NCI-H187 treated with DMSO at 0.1 percent for 48 hours (cell line): Measurements from ENCODE around the gene UBALD1.
A peak's percentile ranks its signal among the peaks of the same experiment; 100 is the strongest.

Source experiments
- DNase-seq: peaks from one replicate; lab custom pipeline; 2025; lab: John Stamatoyannopoulos, UW

The UBALD1 gene

DNA sequence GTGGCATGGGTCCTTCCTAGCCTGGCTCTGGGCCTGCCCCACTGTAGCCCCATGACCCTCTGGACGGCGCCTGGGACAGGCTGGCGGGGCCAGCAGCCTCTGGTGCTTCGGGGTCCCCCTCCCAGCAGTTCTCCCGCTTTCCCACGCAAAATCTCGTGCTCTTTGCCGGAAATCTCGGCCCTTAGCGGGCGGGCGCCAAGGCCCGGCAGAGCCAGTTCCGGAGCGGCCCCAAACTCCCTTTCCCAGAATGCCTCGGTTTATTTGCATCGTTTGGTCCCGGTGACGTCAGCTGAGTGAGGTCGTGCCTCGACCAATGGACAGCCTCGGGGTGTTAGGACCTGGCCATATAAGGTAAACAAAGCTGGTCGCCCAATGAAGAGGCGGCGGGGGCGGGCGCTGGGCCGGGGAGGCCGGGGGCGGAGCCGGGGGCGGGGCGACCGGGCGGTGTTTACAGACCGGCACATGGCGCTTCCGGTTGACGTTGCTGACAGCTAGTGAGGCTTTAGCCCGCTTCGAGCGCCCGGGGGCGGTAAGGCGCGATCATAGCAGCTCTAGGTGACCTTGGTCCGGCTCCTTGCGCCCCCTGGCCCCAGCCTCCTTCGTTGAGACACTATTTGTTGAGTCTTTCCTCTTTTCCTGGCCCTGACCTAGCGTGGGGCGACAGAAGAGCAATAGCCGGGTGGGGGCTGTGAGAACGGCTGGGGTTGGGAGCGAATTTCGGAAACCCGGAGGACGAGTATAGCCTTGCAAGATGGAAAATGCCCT, 1.5 kb upstream of the UBALD1 start:
- peak; percentile 73 for DNase-seq

DNA sequence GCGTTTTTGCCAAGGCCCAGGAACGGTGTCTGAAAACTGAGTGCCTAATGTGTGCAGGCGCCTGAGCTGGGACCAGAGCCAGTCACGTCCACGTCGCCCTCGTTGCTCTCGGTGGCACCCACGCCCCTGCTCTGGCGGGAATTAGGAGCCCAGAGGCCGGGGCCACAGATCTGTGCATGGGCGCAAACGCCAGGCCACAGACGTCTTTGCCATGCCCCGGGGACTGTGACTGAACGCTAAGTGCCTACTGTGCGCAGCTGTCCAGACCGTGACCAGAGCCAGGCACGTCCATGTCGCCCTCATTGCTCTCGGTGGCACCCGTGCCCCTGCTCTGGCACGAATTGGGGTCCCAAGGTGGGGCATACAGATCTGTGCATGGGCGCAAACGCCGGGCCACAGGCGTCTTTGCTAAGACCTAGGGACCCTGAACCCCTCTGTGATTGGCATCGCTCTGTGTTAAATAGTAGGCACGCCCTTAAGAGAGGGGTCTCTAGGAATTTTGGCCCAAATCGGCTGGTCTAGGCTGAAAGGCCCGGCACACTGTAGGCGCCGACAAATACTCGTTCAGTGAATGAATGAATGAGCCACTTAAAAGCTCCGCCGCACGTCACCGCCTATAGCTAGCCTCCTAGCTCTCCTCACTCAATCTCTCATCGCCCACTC, 827 bp upstream of the UBALD1 start:
- DNase-seq, result no peak

DNA sequence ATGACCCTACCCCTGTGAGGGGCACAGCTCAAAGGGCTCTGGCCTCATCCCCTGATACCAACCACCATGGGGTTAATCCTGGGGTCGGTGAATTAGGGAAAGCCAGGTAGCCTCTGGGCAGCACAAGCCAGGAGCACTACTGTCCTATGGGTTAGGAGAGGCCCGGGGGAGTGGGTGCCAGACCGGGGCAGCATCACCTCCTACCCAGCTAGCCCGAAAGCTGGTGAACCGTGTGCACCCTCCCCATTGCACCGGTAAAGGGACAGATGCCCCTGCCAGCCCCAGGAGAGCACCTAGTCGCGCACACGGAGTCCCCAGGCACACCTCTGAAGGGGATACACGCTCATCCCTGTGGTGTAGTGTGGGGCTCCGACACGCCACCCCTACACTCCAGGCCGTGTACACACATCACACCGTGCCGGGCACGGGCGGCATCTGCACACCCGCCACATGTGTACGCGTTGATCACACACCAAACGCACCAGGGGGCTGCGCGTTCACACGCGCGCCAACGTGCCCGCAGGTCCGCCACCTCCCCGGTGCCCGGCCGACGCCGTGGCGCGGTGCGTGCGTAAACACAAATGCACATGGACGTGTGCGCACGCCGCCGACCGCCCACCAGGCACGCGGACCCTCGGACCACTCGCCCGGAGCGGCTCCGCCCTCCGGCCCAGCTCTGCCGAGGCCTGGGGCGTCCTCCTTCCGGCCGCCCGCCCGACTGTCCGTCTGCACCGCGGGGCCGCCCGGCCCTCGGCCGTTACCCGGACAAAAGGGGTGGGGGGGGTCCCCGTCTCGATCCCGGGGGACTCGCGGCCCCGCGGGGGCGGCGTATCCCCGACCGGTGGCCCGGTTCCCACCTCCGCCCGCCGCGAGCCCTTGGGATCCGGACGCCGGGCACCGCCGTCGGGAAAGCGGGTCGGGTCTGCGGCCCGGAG, 785 bp downstream of the UBALD1 start:
- no peak for DNase-seq

- DNase-seq, result no peak
These were observed 1.6 kb downstream of the UBALD1 start for GRCh38 chr16:4612977-4613635.

- DNase-seq, result no peak
These were observed 2.2 kb downstream of the UBALD1 start for GRCh38 chr16:4612474-4612931.

DNA sequence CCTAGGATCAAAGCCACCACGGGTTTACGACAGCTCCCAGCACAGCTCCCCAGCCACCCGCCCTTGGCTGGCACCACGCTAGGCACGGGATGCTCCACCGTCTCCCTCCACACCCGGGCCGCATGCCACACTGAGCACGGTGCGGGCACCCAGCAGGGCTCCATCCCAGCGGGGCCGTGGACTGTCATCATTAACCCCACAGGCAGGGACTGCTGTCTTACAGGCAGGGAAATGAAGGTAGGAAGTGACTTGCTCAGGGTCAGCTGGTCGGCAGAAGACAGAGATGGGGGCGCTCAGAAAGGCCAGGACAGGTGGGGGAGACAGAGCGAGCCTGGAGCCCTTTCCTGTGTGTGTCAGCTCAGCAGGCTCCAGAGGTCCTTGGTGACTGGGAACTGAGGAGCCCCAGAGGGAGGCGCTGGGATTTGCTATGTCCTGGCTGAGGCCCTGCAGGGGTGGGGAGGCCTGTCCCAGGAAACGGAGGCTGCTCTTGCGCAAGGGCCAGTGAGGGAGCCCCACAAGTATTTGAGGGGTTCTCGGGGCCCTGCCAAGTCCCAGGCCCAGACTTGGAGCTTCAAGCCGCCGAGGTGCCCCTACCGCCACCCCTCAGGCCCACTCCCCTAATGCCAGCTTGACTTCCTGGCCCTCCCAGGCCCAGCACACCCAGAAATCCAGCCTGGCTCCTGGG, 3.2 kb downstream of the UBALD1 start:
- no peak for DNase-seq

DNA sequence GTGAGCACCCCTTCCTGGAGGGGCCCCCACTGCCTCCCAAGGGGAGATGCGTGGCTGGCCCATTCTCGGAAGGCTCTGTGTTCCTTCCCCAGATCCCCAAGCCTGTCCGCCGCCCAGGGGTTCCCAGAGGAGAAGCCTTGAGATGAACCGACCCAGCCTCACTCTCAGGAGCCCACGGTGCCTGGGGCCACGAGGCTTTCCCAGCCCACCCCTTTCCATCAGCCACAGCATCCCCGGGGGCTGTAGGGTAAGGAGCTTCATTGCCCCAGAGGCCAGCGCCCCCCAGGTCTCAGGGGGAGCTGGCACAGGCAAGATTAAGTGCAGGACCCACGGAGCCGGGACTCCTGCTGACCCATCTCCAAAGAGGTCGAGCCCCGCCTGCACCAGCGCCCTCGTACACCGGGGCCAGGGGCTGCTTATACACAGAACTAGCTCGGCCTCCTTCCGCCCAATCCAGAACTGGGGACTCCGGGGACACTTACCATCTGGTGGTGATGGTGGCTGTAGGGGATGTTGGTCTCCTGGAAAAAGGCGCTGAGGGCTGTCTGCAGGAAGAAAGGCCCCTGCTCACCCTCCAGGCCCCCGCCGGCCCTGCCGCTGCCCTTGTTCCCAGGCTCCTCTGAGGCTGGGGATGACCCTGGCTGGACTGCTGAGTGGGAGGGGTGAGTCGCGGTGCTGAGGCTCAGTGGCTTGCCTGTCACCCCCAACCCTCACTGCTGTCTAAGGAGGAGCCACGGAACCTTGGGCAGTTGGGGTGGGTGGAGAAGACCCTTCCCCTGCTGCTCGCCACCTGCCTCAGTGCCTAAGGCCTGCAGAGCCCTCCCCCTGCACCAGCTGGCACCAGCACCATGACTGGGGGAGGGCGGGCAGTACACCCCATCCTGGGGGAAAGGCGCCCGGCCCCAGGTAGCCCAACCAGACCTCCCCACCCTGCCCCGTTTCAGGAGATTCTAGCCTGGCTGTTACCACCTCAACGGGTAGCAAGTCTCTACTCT, 4.4 kb downstream of the UBALD1 start:
- no peak for DNase-seq

DNA sequence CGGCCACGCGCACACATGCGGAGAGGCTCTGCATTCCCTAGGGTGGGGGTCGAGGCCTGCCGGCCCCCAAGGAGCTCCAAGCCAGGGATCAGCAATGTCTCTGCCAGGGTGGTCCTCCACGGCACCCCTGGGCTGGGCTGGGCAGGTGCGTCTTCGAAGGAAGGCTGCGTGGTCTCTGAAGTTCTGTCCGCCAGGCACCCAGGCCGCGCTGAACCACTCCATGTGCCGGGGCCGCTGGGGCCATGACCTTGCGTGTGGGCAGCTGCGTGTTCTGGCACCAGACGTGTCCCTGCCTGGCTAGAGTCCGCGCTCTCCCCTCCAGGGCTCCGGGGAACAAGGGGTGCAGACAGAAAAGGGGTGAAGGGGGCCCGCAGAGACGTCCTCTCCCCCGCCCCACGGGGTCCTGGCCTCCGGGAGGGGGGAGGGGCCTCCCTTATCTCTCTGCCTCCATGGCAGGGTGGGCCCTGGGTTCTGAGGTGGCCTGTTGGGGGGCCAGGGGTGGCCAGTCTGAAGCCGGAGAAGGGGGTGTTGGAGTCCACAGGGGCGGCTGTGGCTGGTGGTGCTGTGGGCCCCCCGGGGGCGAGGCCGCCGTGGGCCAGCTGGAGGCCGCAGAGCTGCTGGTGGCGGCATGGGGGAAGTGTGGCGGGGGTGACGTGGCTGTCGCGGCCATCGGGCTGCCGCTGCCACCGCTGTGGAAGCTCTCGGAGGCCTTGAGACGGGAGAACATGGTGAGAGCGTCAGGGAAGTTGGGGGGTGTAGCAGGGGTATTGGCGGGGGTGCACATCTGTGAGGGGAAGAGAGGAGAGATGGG, 5.3 kb downstream of the UBALD1 start:
- no peak for DNase-seq

- no peak for DNase-seq
These were observed 6.0 kb downstream of the UBALD1 start for GRCh38 chr16:4608704-4608980.

DNA sequence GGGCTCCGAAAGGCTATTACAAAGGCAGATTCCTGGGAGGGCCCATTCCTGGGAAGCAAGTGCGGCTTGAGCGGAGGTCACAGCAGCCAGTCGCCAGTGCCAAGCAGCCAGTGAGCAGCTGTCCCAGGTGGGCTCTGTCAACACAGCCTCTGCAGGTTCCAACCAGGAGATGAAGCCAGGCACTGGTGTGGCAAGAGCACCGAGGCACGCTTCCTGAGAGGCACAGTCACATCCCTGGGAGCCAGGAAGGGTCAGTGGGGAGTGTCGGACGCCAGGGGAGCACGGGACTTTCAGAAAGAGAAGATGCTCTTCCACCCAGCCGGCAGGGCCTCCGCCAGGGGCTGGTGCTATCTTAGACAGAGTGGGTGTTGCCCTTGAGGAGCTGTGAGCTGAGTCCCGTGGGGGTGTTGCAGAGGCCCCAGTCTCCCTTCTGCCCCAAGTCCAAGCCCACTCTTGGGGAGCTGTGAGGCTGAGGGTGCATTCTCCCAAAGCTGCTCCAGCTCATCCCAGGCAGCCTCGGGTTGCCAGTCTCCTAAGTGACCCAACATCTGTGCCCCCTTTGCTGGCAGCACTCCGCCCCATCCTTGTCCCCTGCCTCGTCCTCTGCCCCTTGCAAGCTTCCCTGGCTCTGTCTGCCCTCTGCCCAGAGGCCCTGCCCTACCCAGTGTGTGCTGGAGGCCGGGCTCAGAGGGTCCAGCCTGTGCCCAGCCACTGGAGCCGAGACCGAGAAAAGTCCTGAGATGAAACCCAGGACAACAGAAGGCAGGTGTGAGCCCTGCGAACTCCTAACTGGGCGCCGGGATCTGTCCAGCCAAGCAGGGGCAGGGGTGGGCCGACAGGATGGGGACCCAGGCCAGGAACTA, 6.6 kb downstream of the UBALD1 start:
- no peak for DNase-seq

- DNase-seq, result no peak
These were observed 8.3 kb downstream of the UBALD1 start for GRCh38 chr16:4606354-4606753.

DNA sequence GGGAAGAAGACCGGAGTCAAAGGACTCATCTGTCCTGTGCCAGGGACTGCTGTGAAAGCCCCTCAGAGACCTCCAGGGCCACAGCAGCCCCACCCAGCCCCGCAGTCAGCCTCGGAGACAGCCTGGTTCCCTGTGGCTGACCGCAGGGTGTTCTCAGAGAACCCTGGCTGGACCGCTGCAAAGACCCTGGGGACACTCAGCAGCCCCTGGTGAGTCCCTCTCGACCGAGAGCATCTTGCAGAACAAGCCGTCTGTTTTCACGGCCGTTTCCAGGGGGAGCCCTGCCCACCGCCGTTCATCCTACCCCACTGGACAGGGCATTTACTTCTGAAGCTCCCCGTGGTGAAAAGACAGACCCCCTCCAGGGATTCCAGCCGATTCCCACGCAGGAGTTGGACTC, 10.3 kb downstream of the UBALD1 start:
- DNase-seq, result no peak

DNA sequence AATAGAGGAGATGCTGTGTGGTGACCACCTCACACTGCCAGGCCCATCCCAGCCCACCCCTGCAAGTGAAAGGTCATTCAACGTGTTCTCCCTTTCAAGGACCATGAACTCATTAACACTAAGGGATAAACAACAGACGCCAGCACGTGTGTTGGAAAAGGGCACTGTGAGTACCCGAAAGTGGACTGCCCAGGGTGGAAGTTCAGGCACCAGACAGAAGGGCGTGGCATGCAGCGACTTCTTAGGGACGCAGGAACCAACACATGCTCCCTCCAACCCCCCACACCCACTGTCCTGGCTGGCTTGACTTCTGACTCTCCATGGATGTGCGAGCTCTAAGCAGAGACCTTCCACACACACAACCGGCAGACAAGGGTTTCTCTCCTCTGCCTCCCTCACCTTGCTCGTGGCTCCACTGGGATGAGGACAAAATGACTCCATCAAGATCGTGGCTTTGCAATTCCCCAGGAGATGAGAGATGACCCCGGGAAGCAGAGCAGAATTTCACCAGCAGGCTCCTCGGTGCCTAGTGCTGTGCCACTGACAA, 11.0 kb downstream of the UBALD1 start:
- no peak for DNase-seq

GRCh38 chr16:4602331-4602730, 12.4 kb downstream of the UBALD1 start:
- no peak for DNase-seq

DNA sequence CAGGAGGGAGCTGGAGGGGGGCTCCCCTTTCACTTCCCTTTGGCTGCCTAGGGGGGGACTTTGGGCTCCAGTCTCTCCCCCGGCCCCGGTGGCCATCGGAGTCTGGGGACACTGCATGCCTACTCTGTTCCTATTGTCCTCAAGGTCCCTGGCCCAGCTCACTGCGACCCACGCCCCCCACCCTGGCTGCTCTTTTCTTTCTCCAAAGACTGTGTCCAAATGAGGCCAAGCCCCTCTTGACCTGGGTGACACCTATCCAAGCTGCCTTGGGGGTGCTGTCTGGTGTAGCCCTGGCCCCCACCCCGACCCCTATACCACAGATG, 12.9 kb downstream of the UBALD1 start:
- DNase-seq, result no peak

DNA sequence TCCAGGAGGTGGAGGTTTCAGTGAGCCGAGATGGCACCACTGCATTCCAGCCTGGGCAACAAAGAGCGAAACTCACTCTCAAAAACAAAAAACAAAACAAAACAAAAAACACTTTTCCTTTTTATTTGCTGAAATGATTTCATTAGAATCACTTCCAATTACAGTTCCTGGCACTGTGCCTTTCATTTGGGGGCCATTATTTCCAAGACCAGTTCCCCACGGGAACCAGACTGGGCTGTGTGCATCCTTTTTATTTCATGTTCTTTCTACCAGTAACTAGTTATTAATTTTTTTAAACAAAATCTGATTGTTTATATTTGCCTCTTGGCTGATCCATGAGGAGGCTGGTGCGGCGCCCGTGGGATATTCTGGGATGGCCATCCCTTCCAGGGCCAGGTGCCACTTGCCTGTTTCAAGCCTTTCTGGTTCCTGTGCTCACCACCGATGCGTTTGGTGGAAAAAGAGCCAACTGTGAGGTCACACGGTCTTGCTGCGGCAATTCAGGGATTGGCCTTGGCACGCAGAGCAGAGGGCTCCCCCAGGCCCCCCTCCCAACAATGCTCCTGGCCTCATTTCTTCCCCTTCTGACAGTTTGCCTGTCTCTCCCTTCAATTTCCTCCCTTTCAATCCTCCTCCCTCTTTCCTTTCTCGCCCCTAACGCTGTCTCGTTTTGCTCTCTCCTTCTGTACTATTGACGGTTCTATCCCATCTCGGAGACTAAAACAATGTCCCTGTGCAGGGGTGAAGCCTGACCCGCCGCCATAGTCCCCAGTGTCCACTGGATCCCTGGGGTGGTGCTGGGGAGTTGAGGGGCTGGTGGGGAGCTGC, 13.4 kb downstream of the UBALD1 start:
- DNase-seq, result no peak

- DNase-seq, result no peak
These were observed 15.1 kb downstream of the UBALD1 start for GRCh38 chr16:4599545-4599944.

DNA sequence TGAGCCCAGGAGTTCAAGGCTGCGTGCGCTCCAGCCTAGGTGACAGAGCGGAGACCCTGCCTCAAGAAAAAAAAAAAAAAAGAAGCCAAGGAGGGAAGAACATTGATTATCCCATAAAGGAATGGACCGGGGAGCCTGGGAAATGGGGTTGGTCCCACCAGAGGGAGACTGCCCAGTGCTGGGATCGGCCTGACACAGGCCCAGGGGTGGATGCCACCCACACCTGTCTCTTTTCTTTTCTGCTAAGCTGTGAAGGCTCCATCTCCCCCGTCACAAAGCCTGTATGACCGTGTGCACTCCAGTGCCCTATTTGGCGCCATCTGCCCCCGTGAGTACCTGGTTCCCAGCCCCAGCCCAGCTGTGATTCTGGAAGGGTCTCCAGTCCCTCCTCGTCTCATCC, 15.7 kb downstream of the UBALD1 start:
- DNase-seq, result no peak
